Measurements from ENCODE around the gene HOXC12.

The HOXC12 gene

DNA sequence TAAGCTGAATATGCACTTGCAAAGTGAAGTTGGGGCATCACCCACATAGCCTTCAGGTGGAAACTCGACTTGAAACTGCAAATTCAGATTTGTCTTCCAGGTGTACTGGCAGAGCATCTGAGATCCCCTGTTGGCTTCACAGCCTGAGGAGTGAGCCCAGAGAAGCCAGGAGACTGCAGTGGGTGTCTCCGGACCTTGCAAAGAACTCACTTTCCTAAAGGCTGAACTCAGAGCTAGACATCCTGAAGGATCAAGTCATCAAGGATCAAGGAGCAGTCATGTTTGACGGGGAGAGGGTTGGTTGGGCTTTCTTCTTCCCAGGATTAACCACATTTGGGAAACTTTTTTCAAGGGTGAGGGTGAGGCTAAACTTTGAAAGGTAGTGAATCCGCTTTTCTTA is 25.2 kb upstream of the HOXC12 start:
- TF ChIP-seq ZFP3 (CRISPR knock-in tag; IDR thresholded peaks at IDR 0.05): no peak
- no peak for TF ChIP-seq ZNF565 (CRISPR knock-in tag; conservative IDR thresholded peaks at IDR 0.05; ENCODE audit: low read depth)
- no peak for TF ChIP-seq OSR1 (CRISPR knock-in tag; IDR thresholded peaks at IDR 0.05)
- TF ChIP-seq ZFP30 (CRISPR knock-in tag; IDR thresholded peaks at IDR 0.05): no peak
- TF ChIP-seq ESRRG (CRISPR knock-in tag; IDR thresholded peaks at IDR 0.05): no peak
- TF ChIP-seq GLIS3 (CRISPR knock-in tag; IDR thresholded peaks at IDR 0.05): no peak
- TF ChIP-seq, protein P1, sequence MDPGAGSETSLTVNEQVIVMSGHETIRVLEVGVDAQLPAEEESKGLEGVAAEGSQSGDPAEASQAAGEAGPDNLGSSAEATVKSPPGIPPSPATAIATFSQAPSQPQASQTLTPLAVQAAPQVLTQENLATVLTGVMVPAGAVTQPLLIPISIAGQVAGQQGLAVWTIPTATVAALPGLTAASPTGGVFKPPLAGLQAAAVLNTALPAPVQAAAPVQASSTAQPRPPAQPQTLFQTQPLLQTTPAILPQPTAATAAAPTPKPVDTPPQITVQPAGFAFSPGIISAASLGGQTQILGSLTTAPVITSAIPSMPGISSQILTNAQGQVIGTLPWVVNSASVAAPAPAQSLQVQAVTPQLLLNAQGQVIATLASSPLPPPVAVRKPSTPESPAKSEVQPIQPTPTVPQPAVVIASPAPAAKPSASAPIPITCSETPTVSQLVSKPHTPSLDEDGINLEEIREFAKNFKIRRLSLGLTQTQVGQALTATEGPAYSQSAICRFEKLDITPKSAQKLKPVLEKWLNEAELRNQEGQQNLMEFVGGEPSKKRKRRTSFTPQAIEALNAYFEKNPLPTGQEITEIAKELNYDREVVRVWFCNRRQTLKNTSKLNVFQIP (CRISPR knock-in tag; IDR thresholded peaks at IDR 0.05; ENCODE audit: borderline replicate concordance, low read depth): no peak
- TF ChIP-seq CSDC2 (CRISPR knock-in tag; IDR thresholded peaks at IDR 0.05): no peak
- TF ChIP-seq ZC3H10 (CRISPR knock-in tag; IDR thresholded peaks at IDR 0.05): no peak
- no peak for TF ChIP-seq ISL1 (CRISPR knock-in tag; IDR thresholded peaks at IDR 0.05)
- no peak for ATAC-seq

DNA sequence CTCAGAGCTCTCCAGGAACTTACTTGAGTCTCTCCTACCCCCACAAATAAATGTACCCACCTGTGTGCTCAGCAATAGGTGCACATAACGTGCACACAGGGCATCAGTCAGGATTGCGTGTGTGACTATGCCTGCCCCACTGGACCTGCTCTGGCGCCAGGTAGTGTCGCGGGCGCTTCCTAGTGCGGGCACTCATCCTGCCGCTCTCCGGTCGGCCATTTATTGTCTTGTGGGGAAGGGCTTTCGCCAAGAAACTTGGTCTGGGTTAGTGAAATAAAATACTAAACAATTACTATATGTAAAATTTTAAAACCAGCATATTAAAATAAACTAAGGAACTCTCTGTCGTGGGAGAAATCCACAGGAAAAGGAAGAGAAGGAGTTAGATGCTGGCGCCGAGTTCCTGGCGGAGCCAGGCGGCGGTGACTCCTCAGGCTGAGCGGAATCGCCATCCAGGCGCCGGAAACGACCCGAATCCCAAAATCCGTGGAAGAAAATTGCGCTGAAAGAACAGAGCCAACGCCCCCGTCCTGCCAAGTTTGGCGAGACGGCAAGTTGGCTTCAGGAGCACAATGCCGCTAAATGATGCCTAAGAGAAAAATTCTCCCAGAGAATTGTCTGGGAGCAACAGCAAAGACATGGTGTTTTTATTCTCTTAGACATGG is 24.0 kb upstream of the HOXC12 start:
- TF ChIP-seq GLIS3 (CRISPR knock-in tag; IDR thresholded peaks at IDR 0.05) (no peak), ARNTL (CRISPR knock-in tag; IDR thresholded peaks at IDR 0.05; ENCODE audit: borderline replicate concordance, low read depth) (no peak), BACH2 (CRISPR knock-in tag; IDR thresholded peaks at IDR 0.05; ENCODE audit: borderline replicate concordance) (no peak), PPARA (CRISPR knock-in tag; IDR thresholded peaks at IDR 0.05; ENCODE audit: borderline replicate concordance) (no peak), ZNF70 (CRISPR knock-in tag; IDR thresholded peaks at IDR 0.05) (no peak), ESRRG (CRISPR knock-in tag; IDR thresholded peaks at IDR 0.05) (no peak), ZFP30 (CRISPR knock-in tag; IDR thresholded peaks at IDR 0.05) (no peak), SNAI2 (CRISPR knock-in tag; IDR thresholded peaks at IDR 0.05) (no peak), OSR1 (CRISPR knock-in tag; IDR thresholded peaks at IDR 0.05) (no peak), TOX (CRISPR knock-in tag; IDR thresholded peaks at IDR 0.05; ENCODE audit: borderline replicate concordance) (no peak), ISL1 (CRISPR knock-in tag; IDR thresholded peaks at IDR 0.05) (no peak), ZNF8 (CRISPR knock-in tag; IDR thresholded peaks at IDR 0.05) (no peak)
- TF ChIP-seq, protein P2, sequence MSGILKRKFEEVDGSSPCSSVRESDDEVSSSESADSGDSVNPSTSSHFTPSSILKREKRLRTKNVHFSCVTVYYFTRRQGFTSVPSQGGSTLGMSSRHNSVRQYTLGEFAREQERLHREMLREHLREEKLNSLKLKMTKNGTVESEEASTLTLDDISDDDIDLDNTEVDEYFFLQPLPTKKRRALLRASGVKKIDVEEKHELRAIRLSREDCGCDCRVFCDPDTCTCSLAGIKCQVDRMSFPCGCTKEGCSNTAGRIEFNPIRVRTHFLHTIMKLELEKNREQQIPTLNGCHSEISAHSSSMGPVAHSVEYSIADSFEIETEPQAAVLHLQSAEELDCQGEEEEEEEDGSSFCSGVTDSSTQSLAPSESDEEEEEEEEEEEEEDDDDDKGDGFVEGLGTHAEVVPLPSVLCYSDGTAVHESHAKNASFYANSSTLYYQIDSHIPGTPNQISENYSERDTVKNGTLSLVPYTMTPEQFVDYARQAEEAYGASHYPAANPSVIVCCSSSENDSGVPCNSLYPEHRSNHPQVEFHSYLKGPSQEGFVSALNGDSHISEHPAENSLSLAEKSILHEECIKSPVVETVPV (CRISPR knock-in tag; IDR thresholded peaks at IDR 0.05): no peak
- TF ChIP-seq, protein P3, sequence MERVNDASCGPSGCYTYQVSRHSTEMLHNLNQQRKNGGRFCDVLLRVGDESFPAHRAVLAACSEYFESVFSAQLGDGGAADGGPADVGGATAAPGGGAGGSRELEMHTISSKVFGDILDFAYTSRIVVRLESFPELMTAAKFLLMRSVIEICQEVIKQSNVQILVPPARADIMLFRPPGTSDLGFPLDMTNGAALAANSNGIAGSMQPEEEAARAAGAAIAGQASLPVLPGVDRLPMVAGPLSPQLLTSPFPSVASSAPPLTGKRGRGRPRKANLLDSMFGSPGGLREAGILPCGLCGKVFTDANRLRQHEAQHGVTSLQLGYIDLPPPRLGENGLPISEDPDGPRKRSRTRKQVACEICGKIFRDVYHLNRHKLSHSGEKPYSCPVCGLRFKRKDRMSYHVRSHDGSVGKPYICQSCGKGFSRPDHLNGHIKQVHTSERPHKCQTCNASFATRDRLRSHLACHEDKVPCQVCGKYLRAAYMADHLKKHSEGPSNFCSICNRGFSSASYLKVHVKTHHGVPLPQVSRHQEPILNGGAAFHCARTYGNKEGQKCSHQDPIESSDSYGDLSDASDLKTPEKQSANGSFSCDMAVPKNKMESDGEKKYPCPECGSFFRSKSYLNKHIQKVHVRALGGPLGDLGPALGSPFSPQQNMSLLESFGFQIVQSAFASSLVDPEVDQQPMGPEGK (CRISPR knock-in tag; IDR thresholded peaks at IDR 0.05; ENCODE audit: borderline replicate concordance): no peak
- TF ChIP-seq, protein P4, sequence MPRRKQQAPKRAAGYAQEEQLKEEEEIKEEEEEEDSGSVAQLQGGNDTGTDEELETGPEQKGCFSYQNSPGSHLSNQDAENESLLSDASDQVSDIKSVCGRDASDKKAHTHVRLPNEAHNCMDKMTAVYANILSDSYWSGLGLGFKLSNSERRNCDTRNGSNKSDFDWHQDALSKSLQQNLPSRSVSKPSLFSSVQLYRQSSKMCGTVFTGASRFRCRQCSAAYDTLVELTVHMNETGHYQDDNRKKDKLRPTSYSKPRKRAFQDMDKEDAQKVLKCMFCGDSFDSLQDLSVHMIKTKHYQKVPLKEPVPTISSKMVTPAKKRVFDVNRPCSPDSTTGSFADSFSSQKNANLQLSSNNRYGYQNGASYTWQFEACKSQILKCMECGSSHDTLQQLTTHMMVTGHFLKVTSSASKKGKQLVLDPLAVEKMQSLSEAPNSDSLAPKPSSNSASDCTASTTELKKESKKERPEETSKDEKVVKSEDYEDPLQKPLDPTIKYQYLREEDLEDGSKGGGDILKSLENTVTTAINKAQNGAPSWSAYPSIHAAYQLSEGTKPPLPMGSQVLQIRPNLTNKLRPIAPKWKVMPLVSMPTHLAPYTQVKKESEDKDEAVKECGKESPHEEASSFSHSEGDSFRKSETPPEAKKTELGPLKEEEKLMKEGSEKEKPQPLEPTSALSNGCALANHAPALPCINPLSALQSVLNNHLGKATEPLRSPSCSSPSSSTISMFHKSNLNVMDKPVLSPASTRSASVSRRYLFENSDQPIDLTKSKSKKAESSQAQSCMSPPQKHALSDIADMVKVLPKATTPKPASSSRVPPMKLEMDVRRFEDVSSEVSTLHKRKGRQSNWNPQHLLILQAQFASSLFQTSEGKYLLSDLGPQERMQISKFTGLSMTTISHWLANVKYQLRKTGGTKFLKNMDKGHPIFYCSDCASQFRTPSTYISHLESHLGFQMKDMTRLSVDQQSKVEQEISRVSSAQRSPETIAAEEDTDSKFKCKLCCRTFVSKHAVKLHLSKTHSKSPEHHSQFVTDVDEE (CRISPR knock-in tag; IDR thresholded peaks at IDR 0.05): no peak
- ATAC-seq: no peak

DNA sequence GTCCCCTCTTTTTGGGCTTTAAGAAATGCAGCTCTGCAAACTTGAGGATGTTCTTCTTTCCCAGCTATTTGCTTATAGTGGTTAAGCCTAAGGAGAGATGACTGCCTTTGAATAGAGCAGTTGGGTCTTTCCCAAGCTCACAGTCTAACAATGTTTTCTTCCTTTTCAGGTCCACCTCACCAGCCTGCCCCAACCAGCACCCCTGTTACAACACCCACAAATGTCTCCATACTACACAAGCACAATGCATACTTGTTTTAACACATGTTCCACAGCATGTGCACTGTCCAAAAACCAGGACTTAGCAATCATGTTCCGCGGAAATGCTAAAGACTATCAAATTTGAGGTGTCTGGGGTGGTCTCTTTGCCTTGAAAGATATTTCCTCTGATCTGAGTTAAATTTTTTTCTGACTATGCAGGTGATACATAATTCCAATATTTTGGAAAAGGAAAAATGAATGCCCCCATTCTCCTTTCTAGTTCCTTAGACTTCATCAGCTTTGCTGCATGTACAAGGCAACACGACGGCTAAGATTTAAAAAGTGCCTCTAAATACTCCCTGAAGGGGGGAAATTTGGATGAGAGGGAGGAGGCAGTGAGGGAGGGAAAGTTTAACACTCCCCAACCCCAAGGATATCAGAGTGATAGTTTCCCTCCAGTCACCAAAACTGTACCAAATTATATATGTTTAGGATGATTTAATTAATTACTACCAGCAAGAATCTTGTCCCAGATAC is 22.7 kb upstream of the HOXC12 start:
- ATAC-seq: no peak

More for the DNA sequence above, 22.7 kb upstream of the HOXC12 start:
- TF ChIP-seq, protein P3 (CRISPR knock-in tag; IDR thresholded peaks at IDR 0.05; ENCODE audit: borderline replicate concordance): no peak
- TF ChIP-seq CSDC2 (CRISPR knock-in tag; IDR thresholded peaks at IDR 0.05): no peak
- no peak for TF ChIP-seq ZNF565 (CRISPR knock-in tag; conservative IDR thresholded peaks at IDR 0.05; ENCODE audit: low read depth)
- no peak for TF ChIP-seq ESRRG (CRISPR knock-in tag; IDR thresholded peaks at IDR 0.05)
- TF ChIP-seq BACH2 (CRISPR knock-in tag; IDR thresholded peaks at IDR 0.05; ENCODE audit: borderline replicate concordance): no peak
- no peak for TF ChIP-seq GLIS3 (CRISPR knock-in tag; IDR thresholded peaks at IDR 0.05)
- TF ChIP-seq, protein P5, sequence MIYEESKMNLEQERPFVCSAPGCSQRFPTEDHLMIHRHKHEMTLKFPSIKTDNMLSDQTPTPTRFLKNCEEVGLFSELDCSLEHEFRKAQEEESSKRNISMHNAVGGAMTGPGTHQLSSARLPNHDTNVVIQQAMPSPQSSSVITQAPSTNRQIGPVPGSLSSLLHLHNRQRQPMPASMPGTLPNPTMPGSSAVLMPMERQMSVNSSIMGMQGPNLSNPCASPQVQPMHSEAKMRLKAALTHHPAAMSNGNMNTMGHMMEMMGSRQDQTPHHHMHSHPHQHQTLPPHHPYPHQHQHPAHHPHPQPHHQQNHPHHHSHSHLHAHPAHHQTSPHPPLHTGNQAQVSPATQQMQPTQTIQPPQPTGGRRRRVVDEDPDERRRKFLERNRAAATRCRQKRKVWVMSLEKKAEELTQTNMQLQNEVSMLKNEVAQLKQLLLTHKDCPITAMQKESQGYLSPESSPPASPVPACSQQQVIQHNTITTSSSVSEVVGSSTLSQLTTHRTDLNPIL (CRISPR knock-in tag; IDR thresholded peaks at IDR 0.05; ENCODE audit: low read depth): no peak
- TF ChIP-seq ZC3H10 (CRISPR knock-in tag; IDR thresholded peaks at IDR 0.05): no peak
- no peak for TF ChIP-seq TCF4 (CRISPR knock-in tag; IDR thresholded peaks at IDR 0.05; ENCODE audit: borderline replicate concordance)
